ACHN (cell line): ENCODE data around the gene DVL2.
"Not testable (repeated sequence)": the region's sequence is repeated elsewhere in the genome, so short reads cannot be mapped to it uniquely, and the experiment has no call there.

Source experiments
- DNase-seq: peaks from one replicate; pipeline ENCODE4 v3.0.0-alpha.2; 2015
- in situ Hi-C: cut with HindIII; loops from 2 replicates; pipeline ENCODE4 v1.10.0; 2017; ENCODE audit warnings: low sequenced_read_pairs, low pct_ligation_motif_present, low pct_unique_long_range_greater_than_20kb

Gene DVL2

GRCh38 chr17:7183433-7184090 lies 50.8 kb downstream of the DVL2 start:
- in situ Hi-C loops, result no loop called here
- peak; percentile 69 for DNase-seq

GRCh38 chr17:7182101-7182500 lies 52.2 kb downstream of the DVL2 start:
- DNase-seq, in situ Hi-C loops: not testable (repeated sequence)

GRCh38 chr17:7179317-7180254 lies 54.7 kb downstream of the DVL2 start, which contains the start of gene ASGR1:
Gene ASGR1, minus strand, starts transcription at chr17:7179370. Its CDS starts 807 bp downstream, at chr17:7178563.
- no peak for DNase-seq
- in situ Hi-C loops, result no loop called here

- in situ Hi-C loops, result no loop called here
- DNase-seq, result no peak
These were observed 55.4 kb downstream of the DVL2 start for GRCh38 chr17:7178973-7179316.

GRCh38 chr17:7177954-7178477 lies 56.3 kb downstream of the DVL2 start:
- DNase-seq, result no peak
- in situ Hi-C loops, result no loop called here

GRCh38 chr17:7177191-7177953 lies 56.9 kb downstream of the DVL2 start:
- peak; percentile 76 for DNase-seq
- in situ Hi-C loops, result no loop called here

- in situ Hi-C loops, result no loop called here
- no peak for DNase-seq
These were observed 57.5 kb downstream of the DVL2 start for GRCh38 chr17:7176841-7177190.

- no peak for DNase-seq
- in situ Hi-C loops, result no loop called here
These were observed 58.0 kb downstream of the DVL2 start for GRCh38 chr17:7176107-7176840.
